NCI-H1930 (cell line): ENCODE results near the gene MAN1A1.
A peak's percentile ranks its signal among the peaks of the same experiment; 100 is the strongest.

Source experiments
- DNase-seq, 2 experiments: peaks; one replicate each; lab custom pipeline; 2025; lab: John Stamatoyannopoulos, UW

MAN1A1 gene

DNA sequence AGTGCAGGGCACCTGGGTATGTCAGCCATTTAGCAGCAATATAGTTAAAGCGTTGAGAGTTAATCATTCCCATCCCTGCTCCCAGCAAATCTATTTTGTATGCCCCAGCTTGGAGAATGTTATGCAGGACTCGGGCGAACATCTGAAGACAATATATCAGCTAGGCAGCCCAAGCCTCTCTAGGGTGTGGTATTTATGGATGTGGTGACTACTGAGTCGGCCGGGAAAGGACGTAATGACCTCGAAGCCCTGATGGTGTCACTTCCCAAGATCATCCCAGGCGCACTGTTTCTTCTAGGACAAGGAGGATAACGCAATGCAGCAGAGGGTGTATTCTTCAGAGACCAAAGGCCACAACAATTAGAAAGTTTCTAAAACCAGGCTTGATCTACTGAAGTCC is 207.5 kb downstream of the MAN1A1 start:
- no peak for DNase-seq

GRCh38 chr6:119140196-119141140 is 209.1 kb downstream of the MAN1A1 start:
- no peak for DNase-seq

DNA sequence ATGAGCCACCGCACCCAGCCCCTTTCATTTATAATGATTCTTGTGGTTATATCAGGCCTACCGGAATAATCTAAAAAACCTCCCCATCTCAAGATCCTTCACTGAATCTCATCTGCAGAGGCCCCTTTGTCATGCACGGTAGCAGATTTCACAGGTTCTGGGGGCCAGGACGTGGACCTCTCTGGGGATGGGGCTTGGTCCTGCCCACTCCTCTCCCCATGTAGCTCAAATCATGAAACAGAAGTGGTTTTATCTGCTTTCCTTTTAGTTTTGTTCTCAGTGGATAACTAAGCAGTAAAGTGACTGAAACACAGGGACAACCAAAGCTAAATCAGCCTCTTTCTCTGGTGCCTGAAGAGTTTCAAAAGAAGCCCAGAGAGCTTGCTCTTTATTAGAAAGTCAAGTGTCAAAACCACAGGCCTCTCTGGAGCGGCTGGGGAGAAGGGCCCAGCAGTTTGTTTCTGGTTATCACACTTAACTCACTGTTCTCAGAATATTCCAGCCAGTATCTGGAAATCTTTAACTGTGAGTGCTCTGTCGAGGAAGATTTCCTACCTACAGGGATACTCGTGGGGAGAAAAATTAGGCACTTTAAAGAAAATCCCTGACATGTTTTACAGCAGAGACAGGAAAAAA is 210.5 kb downstream of the MAN1A1 start:
- no peak for DNase-seq

GRCh38 chr6:119137194-119138072 is 212.1 kb downstream of the MAN1A1 start:
- no peak for DNase-seq

GRCh38 chr6:119134752-119135151 is 214.8 kb downstream of the MAN1A1 start:
- DNase-seq = no peak

GRCh38 chr6:119133400-119133799 is 216.2 kb downstream of the MAN1A1 start:
- DNase-seq = no peak

GRCh38 chr6:119132261-119132981 is 217.1 kb downstream of the MAN1A1 start:
- no peak for DNase-seq

- no peak for DNase-seq
Observed at GRCh38 chr6:119129968-119130484, 219.5 kb downstream of the MAN1A1 start.

DNA sequence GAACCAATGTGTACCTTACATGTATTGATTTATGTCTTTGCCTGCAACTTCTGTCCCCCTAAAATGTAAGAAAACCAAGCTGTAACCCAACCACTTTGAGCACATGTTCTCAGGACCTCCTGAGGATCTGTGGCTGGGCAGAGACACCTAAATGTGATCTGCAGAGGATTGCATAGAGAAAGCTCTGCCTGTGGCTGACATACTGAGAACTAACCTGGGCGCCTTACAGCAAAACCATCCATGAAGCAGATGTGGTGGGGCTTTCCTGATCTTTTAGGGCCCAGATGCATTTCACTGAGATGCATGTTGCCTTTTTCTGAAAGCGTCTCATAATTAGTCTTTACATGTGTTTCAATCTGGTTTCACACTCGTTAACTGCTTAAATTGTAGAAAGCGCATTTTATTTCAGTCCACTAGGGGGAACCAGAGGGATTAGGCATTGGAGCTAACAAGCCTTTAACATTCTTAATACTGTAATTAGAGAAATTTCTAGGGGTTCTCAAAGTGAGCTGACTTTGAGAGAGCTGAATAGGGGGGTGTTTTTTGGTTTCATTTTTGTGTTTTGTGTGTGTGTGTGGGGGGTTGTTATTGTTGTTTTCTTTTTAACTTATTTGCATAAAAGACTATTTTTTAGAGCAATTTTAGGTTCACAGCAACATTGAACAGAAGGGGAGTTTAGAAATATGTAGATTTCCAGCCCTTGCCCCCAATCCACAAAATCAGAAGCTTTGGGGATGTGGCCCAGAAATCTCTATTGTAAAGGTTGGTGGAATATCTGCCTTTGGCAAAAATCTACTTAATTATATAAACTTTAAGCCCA is 220.2 kb downstream of the MAN1A1 start:
- DNase-seq = peak; percentile 26 to 35

DNA sequence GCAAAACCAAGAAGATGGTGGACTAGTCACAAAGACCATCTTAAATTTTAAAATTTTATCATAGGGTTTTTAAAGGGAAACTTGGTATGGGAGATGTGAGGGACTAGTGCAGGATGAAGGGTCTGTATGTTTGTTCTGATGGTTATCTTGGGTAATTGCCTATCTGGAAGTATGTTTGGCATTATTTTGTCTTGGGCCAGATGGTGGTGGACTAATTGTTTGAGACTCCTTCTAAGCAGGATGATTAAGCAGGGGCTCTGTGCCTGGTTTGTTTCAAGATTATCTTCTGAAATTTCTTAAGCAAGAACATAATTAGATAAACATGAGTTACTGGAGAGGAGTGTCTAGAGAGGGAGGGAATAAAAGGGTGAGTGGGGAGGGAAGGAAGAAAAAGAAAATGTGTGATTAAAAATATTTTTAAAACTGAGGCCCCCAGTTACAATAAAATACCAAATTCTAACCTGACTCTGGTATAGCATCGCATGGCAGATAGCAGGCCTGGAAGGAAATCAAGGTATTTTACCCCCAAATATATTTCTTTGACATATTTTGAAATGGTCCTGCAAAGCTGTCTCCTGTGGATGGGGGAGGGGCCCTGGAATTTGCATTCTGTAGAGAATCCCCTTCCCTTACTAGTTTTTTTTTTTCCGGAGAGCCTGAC is 221.2 kb downstream of the MAN1A1 start:
- no peak for DNase-seq

DNA sequence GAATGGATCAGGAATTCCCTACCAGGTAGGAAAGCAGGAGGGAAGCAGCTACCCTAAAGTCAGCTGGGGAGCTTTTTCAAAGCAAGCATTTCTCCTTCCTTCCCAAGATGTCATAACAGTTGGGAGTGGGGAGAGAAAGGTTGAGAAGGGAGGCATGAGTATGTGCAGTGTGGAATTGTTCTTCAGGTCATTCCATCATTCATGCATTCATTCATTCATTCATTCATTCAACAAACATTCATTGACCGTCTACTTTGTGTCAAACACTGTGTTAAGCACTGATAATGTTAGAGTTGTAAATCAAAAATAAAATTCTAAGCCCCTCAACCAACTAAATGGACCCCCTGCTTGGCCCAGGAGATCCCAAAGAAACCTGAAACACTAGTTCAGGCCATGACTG is 221.9 kb downstream of the MAN1A1 start:
- no peak for DNase-seq
